SK-N-SH treated with all-trans-retinoic acid at 6 μM for 48 hours (cell line): ENCODE data around the gene ITGA8.

ENCODE experiments used
- ATAC-seq: fragments of 200-7000 bp; cut with Tn5 transposase; 3 replicates; pipeline ENCODE4 v1.9.1; 2020; ENCODE audit warnings: mild to moderate bottlenecking, moderate library complexity
- ARNTL ChIP-seq: fragments of 450-650 bp; formaldehyde crosslinking; IDR thresholded peaks from 2 replicates; pipeline ENCODE4 v1.5.0; 2020; ENCODE audit warnings: low read depth, mild to moderate bottlenecking, moderate library complexity, borderline replicate concordance
- BACH2 ChIP-seq: fragments of 250-450 bp; sonication (Bioruptor Pico); IDR thresholded peaks from 2 replicates; pipeline ENCODE4 v1.9.0; 2021; ENCODE audit warnings: mild to moderate bottlenecking, borderline replicate concordance
- CSDC2 ChIP-seq: fragments of 250-450 bp; sonication (Bioruptor Pico); IDR thresholded peaks from 2 replicates; pipeline ENCODE4 v1.5.0; 2020; ENCODE audit warnings: mild to moderate bottlenecking, moderate library complexity
- GLIS3 ChIP-seq: fragments of 250-450 bp; sonication (Bioruptor Pico); IDR thresholded peaks from 2 replicates; pipeline ENCODE4 v1.5.0; 2020; ENCODE audit warnings: mild to moderate bottlenecking, moderate library complexity
- OSR1 ChIP-seq: fragments of 250-450 bp; sonication (Bioruptor Pico); IDR thresholded peaks from 2 replicates; pipeline ENCODE4 v1.8.0; 2022; ENCODE audit warnings: moderate library complexity, mild to moderate bottlenecking, inconsistent platforms
- PPARA ChIP-seq: fragments of 250-450 bp; sonication (Bioruptor Pico); IDR thresholded peaks from 2 replicates; pipeline ENCODE4 v1.5.0; 2020; ENCODE audit warnings: mild to moderate bottlenecking, borderline replicate concordance
- RARB ChIP-seq: fragments of 250-450 bp; sonication (Bioruptor Pico); IDR thresholded peaks from 2 replicates; pipeline ENCODE4 v1.8.0; 2021; ENCODE audit warnings: mild to moderate bottlenecking, moderate library complexity
- SNAI2 ChIP-seq: fragments of 250-450 bp; sonication (Bioruptor Pico); IDR thresholded peaks from 2 replicates; pipeline ENCODE4 v1.5.0; 2020; ENCODE audit warnings: mild to moderate bottlenecking, moderate library complexity
- TCF4 ChIP-seq: fragments of 250-450 bp; sonication (Bioruptor Pico); IDR thresholded peaks from 2 replicates; pipeline ENCODE4 v1.8.0; 2021; ENCODE audit warnings: mild to moderate bottlenecking, moderate library complexity, borderline replicate concordance
- TOX ChIP-seq: fragments of 250-450 bp; sonication (Bioruptor Pico); IDR thresholded peaks from 2 replicates; pipeline ENCODE4 v1.8.0; 2021; ENCODE audit warnings: mild to moderate bottlenecking, moderate library complexity, borderline replicate concordance
- ZC3H10 ChIP-seq: fragments of 250-450 bp; sonication (Bioruptor Pico); IDR thresholded peaks from 2 replicates; pipeline ENCODE4 v1.5.1; 2021; ENCODE audit warnings: mild to moderate bottlenecking, moderate library complexity
- ZFP3 ChIP-seq: fragments of 250-450 bp; sonication (Bioruptor Pico); IDR thresholded peaks from 2 replicates; pipeline ENCODE4 v1.5.0; 2020; ENCODE audit warnings: mild to moderate bottlenecking, moderate library complexity
- ZNF565 ChIP-seq: fragments of 450-650 bp; formaldehyde crosslinking; conservative IDR thresholded peaks from 2 replicates; pipeline ENCODE4 v1.5.0; 2020; ENCODE audit warnings: low read depth, mild to moderate bottlenecking, moderate library complexity
- ZNF70 ChIP-seq: fragments of 450-650 bp; formaldehyde crosslinking; IDR thresholded peaks from 2 replicates; pipeline ENCODE4 v1.5.0; 2020; ENCODE audit warnings: mild to moderate bottlenecking, moderate library complexity
- ZNF8 ChIP-seq: fragments of 450-650 bp; formaldehyde crosslinking; IDR thresholded peaks from 2 replicates; pipeline ENCODE4 v1.5.0; 2020; ENCODE audit warnings: mild to moderate bottlenecking, moderate library complexity
- TF ChIP-seq, protein P1 (sequence below): fragments of 250-450 bp; sonication (Bioruptor Pico); IDR thresholded peaks from 2 replicates; pipeline ENCODE4 v1.5.1; 2021; ENCODE audit warnings: mild to moderate bottlenecking, moderate library complexity
- TF ChIP-seq, protein P2 (sequence below): fragments of 250-450 bp; sonication (Bioruptor Pico); IDR thresholded peaks from 2 replicates; pipeline ENCODE4 v1.5.0; 2020; ENCODE audit warnings: mild to moderate bottlenecking, moderate library complexity
- TF ChIP-seq, protein P3 (sequence below): fragments of 250-450 bp; sonication (Bioruptor Pico); IDR thresholded peaks from 2 replicates; pipeline ENCODE4 v1.8.0; 2020; ENCODE audit warnings: mild to moderate bottlenecking, moderate library complexity, borderline replicate concordance
- TF ChIP-seq, protein P4 (sequence below): fragments of 250-450 bp; sonication (Bioruptor Pico); IDR thresholded peaks from 2 replicates; pipeline ENCODE4 v1.5.1; 2020; ENCODE audit warnings: low read depth, mild to moderate bottlenecking, moderate library complexity

The ITGA8 gene

DNA sequence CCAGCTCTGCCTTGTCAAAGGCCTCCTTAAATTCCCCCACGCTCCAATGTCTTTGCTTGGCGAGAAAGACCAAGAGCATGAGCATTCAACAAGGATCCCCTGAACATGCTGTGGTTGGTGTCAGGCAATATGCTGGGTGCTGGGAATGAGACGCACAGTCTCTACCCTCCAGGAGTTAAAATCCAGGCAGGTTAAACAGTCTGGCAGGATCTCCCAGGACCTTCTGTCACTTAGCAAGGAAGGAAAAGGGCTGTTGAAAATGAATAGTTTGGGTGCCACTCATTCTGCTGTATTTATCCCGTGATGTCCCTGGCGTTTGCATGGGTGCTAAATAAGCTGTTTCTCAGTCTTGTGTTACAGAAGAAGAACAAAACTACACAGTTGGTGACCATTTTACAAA lies 21.9 kb upstream of the ITGA8 start:
- ATAC-seq, result no peak

DNA sequence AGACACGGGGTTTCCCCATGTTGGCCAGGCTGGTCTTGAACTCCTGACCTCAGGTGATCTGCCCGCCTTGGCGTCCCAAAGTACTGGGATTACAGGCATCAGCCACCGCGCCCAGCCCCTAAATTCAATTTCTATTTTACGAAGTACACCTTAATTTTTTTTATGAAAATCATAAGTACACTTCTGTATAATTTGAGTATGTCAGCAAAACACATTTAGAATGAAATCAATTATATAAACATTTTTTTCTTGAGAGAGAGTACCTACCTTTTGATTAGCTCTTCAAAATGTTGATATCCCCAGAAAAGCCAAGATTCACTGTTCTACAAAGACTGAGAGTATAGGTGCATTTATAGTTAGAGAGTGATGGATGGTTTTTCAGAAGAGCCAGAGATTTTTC lies 20.5 kb upstream of the ITGA8 start:
- no peak for ATAC-seq
- TF ChIP-seq GLIS3 (no peak), ZNF8 (CRISPR knock-in tag) (no peak), OSR1 (CRISPR knock-in tag) (no peak), TCF4 (no peak), BACH2 (CRISPR knock-in tag) (no peak), SNAI2 (no peak), ZNF565 (CRISPR knock-in tag) (no peak), ZFP3 (CRISPR knock-in tag) (no peak), ARNTL (CRISPR knock-in tag) (no peak), PPARA (CRISPR knock-in tag) (no peak), ZNF70 (CRISPR knock-in tag) (no peak), TOX (no peak), RARB (CRISPR knock-in tag) (no peak), ZC3H10 (CRISPR knock-in tag) (no peak), CSDC2 (CRISPR knock-in tag) (no peak)
- TF ChIP-seq, protein P1, sequence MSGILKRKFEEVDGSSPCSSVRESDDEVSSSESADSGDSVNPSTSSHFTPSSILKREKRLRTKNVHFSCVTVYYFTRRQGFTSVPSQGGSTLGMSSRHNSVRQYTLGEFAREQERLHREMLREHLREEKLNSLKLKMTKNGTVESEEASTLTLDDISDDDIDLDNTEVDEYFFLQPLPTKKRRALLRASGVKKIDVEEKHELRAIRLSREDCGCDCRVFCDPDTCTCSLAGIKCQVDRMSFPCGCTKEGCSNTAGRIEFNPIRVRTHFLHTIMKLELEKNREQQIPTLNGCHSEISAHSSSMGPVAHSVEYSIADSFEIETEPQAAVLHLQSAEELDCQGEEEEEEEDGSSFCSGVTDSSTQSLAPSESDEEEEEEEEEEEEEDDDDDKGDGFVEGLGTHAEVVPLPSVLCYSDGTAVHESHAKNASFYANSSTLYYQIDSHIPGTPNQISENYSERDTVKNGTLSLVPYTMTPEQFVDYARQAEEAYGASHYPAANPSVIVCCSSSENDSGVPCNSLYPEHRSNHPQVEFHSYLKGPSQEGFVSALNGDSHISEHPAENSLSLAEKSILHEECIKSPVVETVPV (CRISPR knock-in tag), result no peak
- TF ChIP-seq, protein P2, sequence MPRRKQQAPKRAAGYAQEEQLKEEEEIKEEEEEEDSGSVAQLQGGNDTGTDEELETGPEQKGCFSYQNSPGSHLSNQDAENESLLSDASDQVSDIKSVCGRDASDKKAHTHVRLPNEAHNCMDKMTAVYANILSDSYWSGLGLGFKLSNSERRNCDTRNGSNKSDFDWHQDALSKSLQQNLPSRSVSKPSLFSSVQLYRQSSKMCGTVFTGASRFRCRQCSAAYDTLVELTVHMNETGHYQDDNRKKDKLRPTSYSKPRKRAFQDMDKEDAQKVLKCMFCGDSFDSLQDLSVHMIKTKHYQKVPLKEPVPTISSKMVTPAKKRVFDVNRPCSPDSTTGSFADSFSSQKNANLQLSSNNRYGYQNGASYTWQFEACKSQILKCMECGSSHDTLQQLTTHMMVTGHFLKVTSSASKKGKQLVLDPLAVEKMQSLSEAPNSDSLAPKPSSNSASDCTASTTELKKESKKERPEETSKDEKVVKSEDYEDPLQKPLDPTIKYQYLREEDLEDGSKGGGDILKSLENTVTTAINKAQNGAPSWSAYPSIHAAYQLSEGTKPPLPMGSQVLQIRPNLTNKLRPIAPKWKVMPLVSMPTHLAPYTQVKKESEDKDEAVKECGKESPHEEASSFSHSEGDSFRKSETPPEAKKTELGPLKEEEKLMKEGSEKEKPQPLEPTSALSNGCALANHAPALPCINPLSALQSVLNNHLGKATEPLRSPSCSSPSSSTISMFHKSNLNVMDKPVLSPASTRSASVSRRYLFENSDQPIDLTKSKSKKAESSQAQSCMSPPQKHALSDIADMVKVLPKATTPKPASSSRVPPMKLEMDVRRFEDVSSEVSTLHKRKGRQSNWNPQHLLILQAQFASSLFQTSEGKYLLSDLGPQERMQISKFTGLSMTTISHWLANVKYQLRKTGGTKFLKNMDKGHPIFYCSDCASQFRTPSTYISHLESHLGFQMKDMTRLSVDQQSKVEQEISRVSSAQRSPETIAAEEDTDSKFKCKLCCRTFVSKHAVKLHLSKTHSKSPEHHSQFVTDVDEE (CRISPR knock-in tag), result no peak
- TF ChIP-seq, protein P3, sequence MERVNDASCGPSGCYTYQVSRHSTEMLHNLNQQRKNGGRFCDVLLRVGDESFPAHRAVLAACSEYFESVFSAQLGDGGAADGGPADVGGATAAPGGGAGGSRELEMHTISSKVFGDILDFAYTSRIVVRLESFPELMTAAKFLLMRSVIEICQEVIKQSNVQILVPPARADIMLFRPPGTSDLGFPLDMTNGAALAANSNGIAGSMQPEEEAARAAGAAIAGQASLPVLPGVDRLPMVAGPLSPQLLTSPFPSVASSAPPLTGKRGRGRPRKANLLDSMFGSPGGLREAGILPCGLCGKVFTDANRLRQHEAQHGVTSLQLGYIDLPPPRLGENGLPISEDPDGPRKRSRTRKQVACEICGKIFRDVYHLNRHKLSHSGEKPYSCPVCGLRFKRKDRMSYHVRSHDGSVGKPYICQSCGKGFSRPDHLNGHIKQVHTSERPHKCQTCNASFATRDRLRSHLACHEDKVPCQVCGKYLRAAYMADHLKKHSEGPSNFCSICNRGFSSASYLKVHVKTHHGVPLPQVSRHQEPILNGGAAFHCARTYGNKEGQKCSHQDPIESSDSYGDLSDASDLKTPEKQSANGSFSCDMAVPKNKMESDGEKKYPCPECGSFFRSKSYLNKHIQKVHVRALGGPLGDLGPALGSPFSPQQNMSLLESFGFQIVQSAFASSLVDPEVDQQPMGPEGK (CRISPR knock-in tag), result no peak
- TF ChIP-seq, protein P4, sequence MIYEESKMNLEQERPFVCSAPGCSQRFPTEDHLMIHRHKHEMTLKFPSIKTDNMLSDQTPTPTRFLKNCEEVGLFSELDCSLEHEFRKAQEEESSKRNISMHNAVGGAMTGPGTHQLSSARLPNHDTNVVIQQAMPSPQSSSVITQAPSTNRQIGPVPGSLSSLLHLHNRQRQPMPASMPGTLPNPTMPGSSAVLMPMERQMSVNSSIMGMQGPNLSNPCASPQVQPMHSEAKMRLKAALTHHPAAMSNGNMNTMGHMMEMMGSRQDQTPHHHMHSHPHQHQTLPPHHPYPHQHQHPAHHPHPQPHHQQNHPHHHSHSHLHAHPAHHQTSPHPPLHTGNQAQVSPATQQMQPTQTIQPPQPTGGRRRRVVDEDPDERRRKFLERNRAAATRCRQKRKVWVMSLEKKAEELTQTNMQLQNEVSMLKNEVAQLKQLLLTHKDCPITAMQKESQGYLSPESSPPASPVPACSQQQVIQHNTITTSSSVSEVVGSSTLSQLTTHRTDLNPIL, result no peak

More for the DNA sequence above, 21.9 kb upstream of the ITGA8 start:
- TF ChIP-seq ZC3H10 (CRISPR knock-in tag) (no peak), ZNF565 (CRISPR knock-in tag) (no peak)

DNA sequence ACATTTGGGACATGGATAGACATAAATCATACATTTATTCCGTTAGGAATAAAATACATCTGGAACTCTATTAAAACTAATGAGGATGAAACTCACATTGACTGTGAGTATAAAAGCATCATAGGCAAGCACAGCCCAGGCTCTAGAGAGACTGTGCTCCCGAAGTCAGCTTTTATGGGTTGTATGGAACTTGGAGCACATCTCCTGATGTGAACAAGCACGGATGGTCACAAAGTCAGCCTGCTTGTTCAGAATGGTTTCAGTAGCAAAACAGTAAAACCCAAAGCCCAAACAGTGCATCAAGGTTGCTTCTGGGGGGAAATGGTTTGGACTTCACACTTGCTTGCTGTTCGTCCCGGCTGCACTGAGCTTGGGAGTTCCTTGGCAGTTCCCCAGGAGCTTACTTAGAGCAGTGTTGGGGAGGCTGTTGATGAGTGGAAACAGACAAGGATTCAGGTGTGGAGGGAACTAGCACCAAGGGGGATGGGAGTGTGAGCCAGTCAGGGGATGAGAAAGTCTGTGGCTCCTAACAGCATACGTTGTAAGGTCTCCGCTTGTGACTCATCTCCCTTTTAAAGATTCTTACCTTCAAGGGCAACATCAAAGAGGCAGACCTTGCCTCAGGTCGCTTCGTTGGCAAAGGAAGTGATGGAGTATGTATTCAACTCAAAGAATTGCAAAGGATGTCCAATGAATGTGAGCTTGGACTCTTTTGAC lies 19.7 kb upstream of the ITGA8 start:
- ATAC-seq, result no peak
- TF ChIP-seq RARB (CRISPR knock-in tag) (no peak), SNAI2 (no peak), ZNF565 (CRISPR knock-in tag) (no peak), ZNF8 (CRISPR knock-in tag) (no peak), GLIS3 (no peak), PPARA (CRISPR knock-in tag) (no peak)
- TF ChIP-seq, protein P2 (CRISPR knock-in tag), result no peak
- TF ChIP-seq, protein P4, result no peak
